CD8-positive, alpha-beta memory T cell (primary cell): ENCODE measurements around the gene CREB3L4. TPM values are rescaled to one million over a fixed set of nuclear protein-coding genes. Genes with fewer than 3 reads are reported as not detected.

Experiments used
- polyA plus RNA-seq: library from polyadenylated mRNA; unstranded; fragments of 300-500 nt; fragmentation: Illumina TruSeq; gene quantifications from one replicate; pipeline ENCODE4 v1.2.3, GENCODE V29; 2021
- total RNA-seq, 2 experiments: library from RNA; stranded (reverse); gene quantifications; one replicate each; pipeline ENCODE4 v1.2.3, GENCODE V29; 2021

Gene CREB3L4
- total and polyA plus RNA-seq, 3 experiments from 2014 or later: 5.3 to 10.1 (median 10.0) TPM

Other genes starting within 250 kb of the CREB3L4 start
- gene INTS3, start 239.9 kb upstream of the CREB3L4 start, total RNA-seq: 10 to 100 TPM; 58.2 to 61.1 TPM
- 11.9 TPM for gene INTS3, start 239.9 kb upstream of the CREB3L4 start, polyA plus RNA-seq
- 10 to 100 TPM in 1 of 2 experiments, 1 to 10 TPM in 1; 9.9 to 11.3 TPM for gene SLC27A3, start 192.5 kb upstream of the CREB3L4 start, total RNA-seq
- 29.3 TPM for gene SLC27A3, start 192.5 kb upstream of the CREB3L4 start, polyA plus RNA-seq
- gene GATAD2B, start 44.9 kb upstream of the CREB3L4 start, total RNA-seq: 10 to 100 TPM; 64.9 to 71.9 TPM
- gene GATAD2B, start 44.9 kb upstream of the CREB3L4 start, polyA plus RNA-seq: 5.6 TPM
- gene DENND4B, start 21.2 kb upstream of the CREB3L4 start, total RNA-seq: 100 to 1,000 TPM; 100 to 102 TPM
- gene DENND4B, start 21.2 kb upstream of the CREB3L4 start, polyA plus RNA-seq: 27.3 TPM
- 10 to 100 TPM; 53.9 to 63.2 TPM for gene CRTC2, start 9.3 kb upstream of the CREB3L4 start, total RNA-seq
- 38.9 TPM for gene CRTC2, start 9.3 kb upstream of the CREB3L4 start, polyA plus RNA-seq
- gene SLC39A1, start 4.4 kb upstream of the CREB3L4 start, total RNA-seq: 10 to 100 TPM; 85.5 to 88.2 TPM
- gene SLC39A1, start 4.4 kb upstream of the CREB3L4 start, polyA plus RNA-seq: 39.2 TPM
- 100 to 1,000 TPM; 232 to 239 TPM for gene JTB, start 9.8 kb downstream of the CREB3L4 start, total RNA-seq
- gene JTB, start 9.8 kb downstream of the CREB3L4 start, polyA plus RNA-seq: 351 TPM
- gene RAB13, start 18.4 kb downstream of the CREB3L4 start, total RNA-seq: 1 to 10 TPM; 9.0 to 9.5 TPM
- not detected for gene RAB13, start 18.4 kb downstream of the CREB3L4 start, polyA plus RNA-seq
- gene RPS27, start 22.9 kb downstream of the CREB3L4 start, total RNA-seq: 1,000 to 10,000 TPM; 1,959 to 2,149 TPM
- 20,406 TPM for gene RPS27, start 22.9 kb downstream of the CREB3L4 start, polyA plus RNA-seq
- gene NUP210L, start 187.2 kb downstream of the CREB3L4 start, total RNA-seq: under 1 TPM in 1 of 2 experiments, not detected in 1; 0.09 TPM
- 0.06 TPM for gene NUP210L, start 187.2 kb downstream of the CREB3L4 start, polyA plus RNA-seq
- gene TPM3, start 224.2 kb downstream of the CREB3L4 start, total RNA-seq: 100 to 1,000 TPM; 802 to 863 TPM
- 948 TPM for gene TPM3, start 224.2 kb downstream of the CREB3L4 start, polyA plus RNA-seq
- gene CFAP141, start 238.4 kb downstream of the CREB3L4 start, total RNA-seq: not detected
- gene CFAP141, start 238.4 kb downstream of the CREB3L4 start, polyA plus RNA-seq: not detected